ENCODE data around the gene ABLIM1.

GRCh38 chr10:114474989-114475388 lies 183.1 kb downstream of the ABLIM1 start:
- TF ChIP-seq FOXK2 (IDR thresholded peaks at IDR 0.05) (no peak), ELF4 (IDR thresholded peaks at IDR 0.05) (no peak), NFRKB (IDR thresholded peaks at IDR 0.05) (no peak), FOXM1 (IDR thresholded peaks at IDR 0.05; ENCODE audit: borderline replicate concordance) (no peak), PKNOX1 (IDR thresholded peaks at IDR 0.05) (no peak), ZNF384 (IDR thresholded peaks at IDR 0.05) (no peak), SP1 (IDR thresholded peaks at IDR 0.05) (no peak), FOXA1 (IDR thresholded peaks at IDR 0.05) (no peak), ARNT (IDR thresholded peaks at IDR 0.05) (no peak), TARDBP (IDR thresholded peaks at IDR 0.05) (no peak), CTBP1 (IDR thresholded peaks at IDR 0.05; ENCODE audit: borderline replicate concordance) (no peak)

All from HEK293T (cell line).